NCI-H226 (cell line): Measurements from ENCODE around the gene FAM83F.

Experiments
- DNase-seq: peaks from one replicate; pipeline ENCODE4 v3.0.0-alpha.2; 2015

Gene FAM83F

GRCh38 chr22:40076702-40077645, 82.2 kb downstream of the FAM83F start:
- no peak for DNase-seq

- DNase-seq, result no peak
These were observed 82.9 kb downstream of the FAM83F start for GRCh38 chr22:40077646-40078016.

- DNase-seq, result no peak
These were observed 86.9 kb downstream of the FAM83F start for GRCh38 chr22:40081662-40082061.

DNA sequence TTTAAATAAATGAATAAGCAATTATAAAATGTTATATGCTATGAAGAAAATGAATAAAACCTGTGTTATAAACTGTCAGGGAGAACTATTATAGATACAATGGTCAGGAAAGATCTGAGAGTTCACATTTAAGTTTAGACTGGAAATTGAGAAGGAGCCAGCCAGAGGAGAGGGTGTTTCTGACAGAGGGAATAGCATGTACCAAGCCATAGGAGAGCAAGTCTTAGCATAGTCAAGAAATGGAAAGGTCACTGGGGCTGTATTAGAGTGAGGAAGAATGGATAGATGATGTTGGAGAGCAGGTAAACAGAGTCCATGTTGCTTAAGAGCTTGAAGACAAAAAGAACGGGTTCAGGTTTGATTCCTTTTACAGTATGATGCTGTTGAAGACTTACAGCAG, 87.4 kb downstream of the FAM83F start:
- no peak for DNase-seq

DNA sequence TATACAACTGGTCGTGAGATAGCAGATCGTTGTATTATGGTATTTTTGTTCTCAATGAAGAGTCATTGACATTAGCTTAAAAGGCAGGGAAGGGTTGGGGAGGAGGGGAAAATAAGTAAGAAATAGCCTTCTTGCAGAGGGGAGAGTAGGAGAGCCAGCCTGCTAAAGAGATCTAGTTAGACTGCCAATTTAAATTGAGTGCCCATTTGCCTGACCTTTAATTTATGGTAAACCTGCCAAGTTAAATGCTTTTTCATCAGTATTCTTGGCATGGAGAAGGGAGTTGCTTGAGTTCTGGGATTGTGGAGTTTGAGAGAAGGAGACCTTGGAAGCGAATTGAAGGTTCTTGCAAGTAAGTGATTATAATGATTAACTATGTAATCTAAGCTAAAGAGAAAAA, 89.0 kb downstream of the FAM83F start:
- no peak for DNase-seq

- DNase-seq, result no peak
These were observed 89.5 kb downstream of the FAM83F start for GRCh38 chr22:40084246-40084645.

DNA sequence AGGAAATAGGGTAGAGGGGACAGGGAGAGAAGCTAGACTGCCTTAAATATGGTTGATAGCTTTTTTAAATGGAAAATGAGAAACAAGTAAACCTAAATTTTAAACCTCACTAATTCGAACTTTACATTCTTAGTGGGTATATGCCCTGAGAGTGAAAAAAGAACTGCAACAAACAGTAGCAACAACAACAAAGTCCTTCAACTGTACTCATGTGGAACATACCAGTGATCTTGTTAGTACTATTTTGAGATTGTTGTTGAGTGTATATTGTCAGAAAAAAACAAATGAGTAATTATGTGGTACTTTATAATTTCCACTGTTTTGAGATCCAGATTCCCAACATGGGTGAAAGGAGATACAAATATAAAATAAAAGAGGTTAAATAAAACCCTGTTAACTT, 94.1 kb downstream of the FAM83F start:
- no peak for DNase-seq
